GM21367 (cell line): ENCODE data around the gene SRPK3.

ENCODE experiments used
- ATAC-seq: cut with Tn5 transposase; IDR thresholded peaks from one replicate; pipeline ENCODE4 v1.9.1; 2021; ENCODE audit not compliant: unreplicated experiment

The SRPK3 gene

GRCh38 chrX:153769865-153770600 is 10.8 kb upstream of the SRPK3 start:
- no peak for ATAC-seq

GRCh38 chrX:153770601-153771414 is 10.0 kb upstream of the SRPK3 start:
- no peak for ATAC-seq

GRCh38 chrX:153771415-153772315 is 9.2 kb upstream of the SRPK3 start:
- no peak for ATAC-seq

GRCh38 chrX:153772316-153773217 is 8.3 kb upstream of the SRPK3 start:
- ATAC-seq: no peak

GRCh38 chrX:153773218-153773611 is 7.6 kb upstream of the SRPK3 start:
- ATAC-seq: no peak

DNA sequence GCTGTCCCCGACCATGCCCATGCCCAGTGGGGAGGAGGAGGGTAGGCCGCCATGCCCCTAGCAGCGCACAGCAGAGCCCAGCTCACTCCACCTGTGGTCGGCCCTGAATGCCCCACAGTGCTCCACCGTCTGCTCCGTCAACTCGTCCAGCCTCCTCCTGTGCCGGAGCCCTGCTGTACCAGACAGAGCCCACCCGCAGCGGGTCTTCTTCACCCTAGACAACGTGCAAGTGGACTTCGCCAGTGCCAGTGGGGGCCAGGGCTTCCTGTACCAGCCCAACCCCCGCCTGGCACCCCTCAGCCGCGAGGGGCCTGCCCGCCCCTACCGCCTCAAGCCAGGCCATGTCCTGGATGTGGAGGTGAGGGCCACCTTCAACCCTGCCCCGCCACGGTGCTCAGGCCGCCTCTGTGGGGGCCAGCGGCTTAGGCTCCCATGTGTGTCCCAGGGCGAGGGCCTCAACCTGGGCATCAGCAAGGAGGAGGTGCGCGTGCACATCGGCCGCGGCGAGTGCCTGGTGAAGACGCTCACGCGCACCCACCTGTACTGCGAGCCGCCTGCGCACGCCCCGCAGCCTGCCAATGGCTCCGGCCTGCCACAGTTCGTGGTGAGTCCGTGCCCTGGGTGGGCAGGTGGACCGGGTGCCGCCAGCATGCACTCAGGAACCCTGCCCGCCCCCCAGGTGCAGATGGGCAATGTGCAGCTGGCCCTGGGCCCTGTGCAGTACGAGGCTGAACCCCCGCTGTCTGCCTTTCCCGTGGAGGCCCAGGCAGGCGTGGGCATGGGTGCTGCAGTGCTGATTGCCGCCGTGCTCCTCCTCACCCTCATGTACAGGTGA is 6.9 kb upstream of the SRPK3 start:
- ATAC-seq: no peak

DNA sequence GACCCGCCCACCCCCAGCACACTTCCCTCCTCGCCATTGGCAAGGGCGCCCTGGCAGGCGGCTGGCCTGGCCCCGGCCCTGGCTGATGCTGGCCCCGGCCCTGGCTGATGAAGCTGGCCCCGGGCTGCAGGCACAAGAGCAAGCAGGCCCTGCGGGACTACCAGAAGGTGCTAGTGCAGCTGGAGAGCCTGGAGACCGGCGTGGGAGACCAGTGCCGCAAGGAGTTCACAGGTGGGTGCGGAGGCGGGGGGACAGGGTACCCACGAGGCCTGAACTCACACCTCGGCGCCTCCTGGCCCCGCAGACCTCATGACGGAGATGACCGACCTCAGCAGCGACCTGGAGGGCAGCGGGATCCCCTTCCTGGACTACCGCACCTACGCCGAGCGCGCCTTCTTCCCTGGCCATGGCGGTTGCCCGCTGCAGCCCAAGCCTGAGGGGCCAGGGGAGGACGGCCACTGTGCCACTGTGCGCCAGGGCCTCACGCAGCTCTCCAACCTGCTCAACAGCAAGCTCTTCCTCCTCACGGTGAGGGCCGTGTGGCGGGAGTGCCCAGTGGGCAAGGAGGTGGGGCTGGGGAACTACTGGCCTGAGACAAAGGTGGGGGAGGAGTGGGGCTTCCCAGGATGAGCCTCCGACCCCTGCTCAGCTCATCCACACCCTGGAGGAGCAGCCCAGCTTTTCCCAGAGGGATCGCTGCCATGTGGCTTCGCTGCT is 6.1 kb upstream of the SRPK3 start:
- ATAC-seq: no peak

DNA sequence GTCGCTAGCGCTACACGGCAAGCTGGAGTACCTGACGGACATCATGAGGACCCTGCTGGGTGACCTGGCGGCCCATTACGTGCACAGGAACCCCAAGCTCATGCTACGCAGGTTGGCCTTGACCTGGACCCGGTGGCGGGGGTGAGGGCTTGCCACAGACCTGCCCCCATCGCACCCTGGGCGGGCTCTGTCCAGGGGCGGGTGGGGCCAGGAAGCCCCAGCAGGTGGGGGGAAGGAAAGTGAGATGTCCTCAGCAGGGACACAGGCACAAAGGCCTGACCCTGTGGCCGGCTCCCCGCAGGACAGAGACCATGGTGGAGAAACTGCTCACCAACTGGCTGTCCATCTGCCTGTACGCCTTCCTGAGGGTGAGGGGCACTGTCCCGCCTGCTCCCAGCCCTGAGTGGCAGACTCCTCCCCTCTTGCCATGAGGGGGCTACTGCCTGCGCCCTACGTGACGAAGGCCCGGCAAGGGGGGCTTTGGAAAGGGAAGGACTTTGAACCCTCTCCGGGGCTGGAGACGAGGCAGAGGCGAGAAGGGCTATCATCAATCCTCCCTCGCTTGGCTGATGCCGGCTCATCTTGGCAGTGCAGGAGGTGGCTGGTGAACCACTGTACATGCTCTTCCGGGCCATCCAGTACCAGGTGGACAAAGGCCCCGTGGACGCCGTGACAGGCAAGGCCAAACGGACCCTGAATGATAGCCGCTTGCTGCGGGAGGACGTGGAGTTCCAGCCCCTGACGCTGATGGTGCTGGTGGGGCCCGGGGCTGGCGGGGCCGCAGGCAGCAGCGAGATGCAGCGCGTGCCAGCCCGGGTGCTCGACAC is 5.3 kb upstream of the SRPK3 start:
- ATAC-seq: no peak

GRCh38 chrX:153776120-153776599 is 4.7 kb upstream of the SRPK3 start:
- ATAC-seq: no peak

- no peak for ATAC-seq
Observed at GRCh38 chrX:153776611-153777045, 4.2 kb upstream of the SRPK3 start.

DNA sequence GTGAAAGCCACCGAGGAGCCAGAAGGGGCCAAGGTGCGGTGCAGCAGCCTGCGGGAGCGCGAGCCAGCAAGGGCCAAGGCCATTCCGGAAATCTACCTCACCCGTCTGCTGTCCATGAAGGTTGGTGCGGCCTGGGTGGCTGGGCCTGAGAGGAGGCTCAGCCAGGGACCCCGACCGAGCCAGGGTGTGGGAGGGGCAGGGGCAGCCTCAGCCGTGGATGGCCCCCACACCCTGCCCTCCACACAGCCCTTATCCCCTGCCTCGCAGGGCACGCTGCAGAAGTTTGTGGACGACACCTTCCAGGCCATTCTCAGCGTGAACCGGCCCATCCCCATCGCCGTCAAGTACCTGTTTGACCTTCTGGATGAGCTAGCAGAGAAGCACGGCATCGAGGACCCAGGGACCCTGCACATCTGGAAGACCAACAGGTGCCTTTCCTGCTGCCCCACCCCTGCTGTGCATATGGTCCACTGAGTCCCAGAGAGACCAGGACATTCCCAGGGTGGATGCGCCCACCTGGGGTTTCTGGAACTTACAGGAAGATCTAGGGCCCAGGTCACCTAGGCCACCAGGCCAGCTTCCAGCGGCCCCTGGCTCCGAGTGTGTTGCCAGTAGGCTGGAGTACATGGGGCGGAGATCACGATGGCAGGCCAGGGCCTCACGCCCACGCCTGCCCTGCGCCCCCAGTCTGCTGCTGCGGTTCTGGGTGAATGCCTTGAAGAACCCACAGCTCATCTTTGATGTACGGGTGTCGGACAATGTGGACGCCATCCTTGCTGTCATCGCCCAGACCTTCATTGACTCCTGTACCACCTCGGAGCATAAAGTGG is 3.4 kb upstream of the SRPK3 start:
- no peak for ATAC-seq

GRCh38 chrX:153778181-153778580 is 2.7 kb upstream of the SRPK3 start:
- no peak for ATAC-seq

DNA sequence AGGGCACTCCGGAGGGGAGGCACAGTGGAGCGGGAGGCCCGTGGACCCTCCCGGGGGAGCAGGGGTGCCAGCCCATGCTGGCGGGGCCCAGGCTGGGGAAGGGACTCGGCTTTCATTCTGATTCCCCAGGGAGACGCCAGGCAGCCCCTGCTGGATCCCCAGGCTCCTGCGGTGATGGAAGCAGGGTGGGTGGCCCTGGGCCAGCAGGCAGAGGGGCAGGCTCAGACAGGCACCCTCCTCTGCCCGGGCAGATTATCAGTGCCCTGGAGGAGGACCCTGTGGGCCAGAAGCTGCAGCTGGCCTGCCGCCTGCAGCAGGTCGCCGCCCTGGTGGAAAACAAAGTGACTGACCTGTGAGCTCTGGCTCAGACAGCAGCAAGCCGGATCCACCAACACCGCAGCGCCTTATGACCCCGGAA is 2.1 kb upstream of the SRPK3 start:
- ATAC-seq: no peak

- ATAC-seq: no peak
Observed at GRCh38 chrX:153779891-153780677, 757 bp upstream of the SRPK3 start.

DNA sequence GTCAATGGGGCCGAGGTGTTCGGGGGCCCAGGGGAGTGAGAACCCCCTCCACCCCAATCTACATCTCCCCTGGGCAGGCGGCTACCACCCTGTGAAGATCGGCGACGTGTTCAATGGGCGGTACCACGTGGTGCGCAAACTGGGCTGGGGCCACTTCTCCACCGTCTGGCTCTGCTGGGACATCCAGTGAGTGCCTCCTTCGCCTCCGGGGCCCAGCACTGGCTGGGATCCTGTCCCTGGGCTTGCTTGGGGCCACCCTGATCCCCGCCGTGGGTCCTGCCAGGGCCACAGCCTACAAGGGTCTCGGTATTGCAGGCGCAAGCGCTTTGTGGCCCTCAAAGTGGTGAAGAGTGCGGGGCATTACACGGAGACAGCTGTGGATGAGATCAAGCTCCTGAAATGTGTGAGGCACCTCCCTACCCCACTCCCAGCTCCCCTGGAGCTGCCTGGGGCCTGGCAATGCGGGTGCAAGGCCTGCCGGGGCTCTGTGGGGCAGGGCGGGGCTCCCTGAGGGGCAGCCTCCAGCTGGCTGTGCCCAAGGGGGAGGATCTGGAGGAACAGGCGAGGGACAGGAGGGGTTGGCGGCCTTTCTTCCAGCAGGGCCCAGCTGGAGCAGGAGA is 697 bp downstream of the SRPK3 start:
- ATAC-seq: no peak

GRCh38 chrX:153782313-153782712 is 1.5 kb downstream of the SRPK3 start:
- ATAC-seq: no peak
